ENCODE results near the gene ETFA.

Gene ETFA

GRCh38 chr15:76311100-76311953 is at the start of gene ETFA:
TSS of gene ETFA (minus strand) at chr15:76311469. CDS start at chr15:76311388, 81 bp downstream.
- DNase-seq (ENCODE audit: low read depth, low spot score) = peak; percentile 72

GRCh38 chr15:76360416-76360815 is 49.1 kb upstream of the ETFA start:
- DNase-seq (ENCODE audit: low read depth, low spot score) = no peak

- DNase-seq (ENCODE audit: low read depth, low spot score) = no peak
These were observed 47.9 kb upstream of the ETFA start for GRCh38 chr15:76359152-76359551.

GRCh38 chr15:76358453-76358852 is 47.2 kb upstream of the ETFA start:
- DNase-seq (ENCODE audit: low read depth, low spot score) = no peak

- no peak for DNase-seq (ENCODE audit: low read depth, low spot score)
These were observed 43.7 kb upstream of the ETFA start for GRCh38 chr15:76354823-76355440.

- DNase-seq (ENCODE audit: low read depth, low spot score) = no peak
These were observed 42.6 kb upstream of the ETFA start for GRCh38 chr15:76353903-76354302.

- DNase-seq (ENCODE audit: low read depth, low spot score) = no peak
These were observed 41.8 kb upstream of the ETFA start for GRCh38 chr15:76353023-76353577.

- DNase-seq (ENCODE audit: low read depth, low spot score) = no peak
These were observed 38.2 kb upstream of the ETFA start for GRCh38 chr15:76349301-76350070.

- no peak for DNase-seq (ENCODE audit: low read depth, low spot score)
These were observed 36.3 kb upstream of the ETFA start for GRCh38 chr15:76347482-76348055.

GRCh38 chr15:76346669-76347481 is 35.6 kb upstream of the ETFA start:
- no peak for DNase-seq (ENCODE audit: low read depth, low spot score)

GRCh38 chr15:76345880-76346668 is 34.8 kb upstream of the ETFA start:
- DNase-seq (ENCODE audit: low read depth, low spot score) = no peak

- DNase-seq (ENCODE audit: low read depth, low spot score) = no peak
These were observed 34.3 kb upstream of the ETFA start for GRCh38 chr15:76345583-76345879.

GRCh38 chr15:76344893-76345582 is 33.8 kb upstream of the ETFA start:
- DNase-seq (ENCODE audit: low read depth, low spot score) = no peak

- DNase-seq (ENCODE audit: low read depth, low spot score) = no peak
These were observed 32.2 kb upstream of the ETFA start for GRCh38 chr15:76343313-76343996.

GRCh38 chr15:76342382-76343201 is 31.3 kb upstream of the ETFA start:
- no peak for DNase-seq (ENCODE audit: low read depth, low spot score)

- no peak for DNase-seq (ENCODE audit: low read depth, low spot score)
These were observed 30.8 kb upstream of the ETFA start for GRCh38 chr15:76342058-76342381.

GRCh38 chr15:76341366-76342057 is 30.2 kb upstream of the ETFA start:
- DNase-seq (ENCODE audit: low read depth, low spot score) = no peak
